ENCODE data around the gene P4HA1.

Gene P4HA1

DNA sequence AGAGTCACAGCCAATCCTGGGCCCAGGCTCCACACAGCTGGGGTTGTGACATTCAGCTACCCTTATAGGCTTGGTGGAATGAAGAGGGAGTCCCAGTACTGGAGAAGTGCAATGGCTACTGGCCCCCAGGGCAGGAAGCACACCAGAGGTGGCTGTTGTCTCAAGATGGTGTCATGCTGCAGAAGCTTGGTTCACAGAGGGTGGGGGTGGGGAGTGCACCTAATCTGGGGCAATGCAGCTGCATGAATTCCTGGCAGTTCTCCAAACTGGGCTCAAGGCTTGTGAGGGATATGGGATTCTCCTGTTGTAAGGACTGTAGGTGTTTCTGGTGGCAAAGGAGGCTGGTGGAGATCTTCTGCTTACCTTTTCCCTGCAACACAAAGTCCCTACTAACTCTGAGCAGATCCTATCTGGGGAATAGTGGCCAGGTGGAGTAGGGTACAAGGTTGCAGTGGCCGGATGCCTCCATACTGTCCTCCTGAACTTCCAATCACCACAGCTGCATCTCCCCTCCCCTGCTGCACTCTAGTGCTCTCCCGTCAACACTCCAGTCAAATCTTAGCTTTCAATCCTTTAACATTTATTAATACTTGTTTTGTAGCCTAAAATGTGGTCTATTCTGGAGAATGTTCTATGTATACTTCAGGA is 114.7 kb downstream of the P4HA1 start:
- DNase-seq (ENCODE audit: insufficient read length) (no peak), FAIRE-seq (no peak)
- no peak for TF ChIP-seq POLR2A (IDR thresholded peaks at IDR 0.05; ENCODE audit: low read depth, low read length)
- no peak for TF ChIP-seq TAF1 (IDR thresholded peaks at IDR 0.05; ENCODE audit: borderline replicate concordance, low read depth, low read length)
- no peak for TF ChIP-seq POLR2AphosphoS5 (IDR thresholded peaks at IDR 0.05; ENCODE audit: low read depth, low read length)

GRCh38 chr10:72981028-72981881 is 115.4 kb downstream of the P4HA1 start:
- no peak for DNase-seq (ENCODE audit: insufficient read length)
- no peak for FAIRE-seq
- TF ChIP-seq TAF1 (IDR thresholded peaks at IDR 0.05; ENCODE audit: borderline replicate concordance, low read depth, low read length) (no peak), POLR2AphosphoS5 (IDR thresholded peaks at IDR 0.05; ENCODE audit: low read depth, low read length) (no peak), POLR2A (IDR thresholded peaks at IDR 0.05; ENCODE audit: low read depth, low read length) (no peak)

DNA sequence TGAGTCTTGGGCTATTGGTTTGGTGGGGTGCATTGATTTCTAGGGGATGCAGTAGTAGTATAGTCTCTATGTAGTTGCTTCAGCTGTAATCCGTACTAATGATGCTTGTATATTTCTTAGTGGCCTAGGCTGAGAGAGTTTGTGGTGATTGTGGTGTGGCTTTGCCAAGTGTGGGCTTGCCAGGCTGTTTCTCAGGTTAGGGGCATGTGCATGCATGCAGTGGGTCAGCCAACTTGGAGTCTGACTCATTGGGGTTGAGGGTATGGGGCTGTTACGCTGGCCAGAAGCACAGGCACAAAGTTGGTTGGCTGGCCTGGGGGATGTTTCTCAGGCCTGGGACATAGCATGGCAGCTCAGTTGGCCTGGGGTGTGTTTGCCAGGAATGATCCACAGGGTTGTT is 116.3 kb downstream of the P4HA1 start:
- FAIRE-seq = no peak
- TF ChIP-seq POLR2AphosphoS5 (IDR thresholded peaks at IDR 0.05; ENCODE audit: low read depth, low read length) (no peak), TAF1 (IDR thresholded peaks at IDR 0.05; ENCODE audit: borderline replicate concordance, low read depth, low read length) (no peak), POLR2A (IDR thresholded peaks at IDR 0.05; ENCODE audit: low read depth, low read length) (no peak)
- DNase-seq (ENCODE audit: insufficient read length) = no peak

GRCh38 chr10:72979709-72980108 is 117.0 kb downstream of the P4HA1 start:
- no peak for DNase-seq (ENCODE audit: insufficient read length)
- FAIRE-seq = no peak
- TF ChIP-seq POLR2AphosphoS5 (IDR thresholded peaks at IDR 0.05; ENCODE audit: low read depth, low read length) (no peak), TAF1 (IDR thresholded peaks at IDR 0.05; ENCODE audit: borderline replicate concordance, low read depth, low read length) (no peak), POLR2A (IDR thresholded peaks at IDR 0.05; ENCODE audit: low read depth, low read length) (no peak)

DNA sequence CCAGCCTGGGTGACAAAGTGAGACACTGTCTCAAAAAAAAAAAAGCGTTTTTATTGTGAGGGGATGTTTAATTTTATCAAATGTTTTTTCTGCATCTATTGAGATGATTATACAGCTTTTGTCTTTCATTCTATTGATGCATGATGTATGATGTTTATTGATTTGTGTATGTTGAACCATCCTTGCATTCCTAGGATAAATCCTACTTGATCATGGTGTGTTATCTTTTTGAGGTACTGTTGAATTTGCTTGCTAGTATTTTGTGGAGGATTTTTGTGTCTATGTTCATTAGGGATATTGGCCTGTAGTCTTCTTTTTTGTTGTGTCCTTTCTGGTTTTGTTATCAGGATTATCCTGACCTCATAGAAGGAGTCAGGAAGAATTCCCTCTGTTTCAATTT is 119.8 kb downstream of the P4HA1 start:
- DNase-seq (ENCODE audit: insufficient read length) = no peak
- no peak for TF ChIP-seq TAF1 (IDR thresholded peaks at IDR 0.05; ENCODE audit: borderline replicate concordance, low read depth, low read length)
- FAIRE-seq = no peak
